Measurements from ENCODE around the gene KLF15.
A peak's percentile ranks its signal among the peaks of the same experiment; 100 is the strongest.

Gene KLF15

DNA sequence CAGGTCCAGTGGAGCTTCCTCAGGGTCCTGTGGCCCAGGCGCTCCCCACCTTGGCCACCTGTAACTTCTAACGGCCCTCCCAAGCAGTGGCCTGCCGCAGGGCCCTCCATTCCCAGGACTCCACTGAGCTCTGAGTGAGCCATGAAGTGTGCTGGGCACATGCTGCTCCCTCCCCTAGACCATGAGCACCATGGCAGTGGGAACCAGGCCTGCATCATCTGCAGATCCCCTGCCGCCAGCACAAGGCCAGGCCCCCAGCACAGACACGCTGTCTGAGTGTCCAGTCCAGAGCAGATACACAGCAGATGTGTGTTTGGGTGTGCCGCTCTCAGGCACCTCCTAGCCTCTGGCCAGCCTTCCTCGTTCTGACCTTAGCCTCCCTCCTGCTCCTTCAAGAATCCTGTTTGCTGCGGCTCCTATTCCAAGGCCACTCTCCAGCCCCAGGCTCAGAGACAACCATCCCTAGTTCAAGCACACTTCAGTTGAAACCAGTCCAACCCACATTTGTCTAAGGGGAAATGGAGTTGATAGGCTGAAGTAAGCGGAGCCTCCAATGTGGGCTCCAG, 7.0 kb upstream of the KLF15 start:
- Histone ChIP-seq H3K4me1 (ENCODE audit: control extremely low read depth in 1 of 4, control insufficient read depth in 4 of 4, insufficient read depth in 4 of 4, low read length in 3 of 4) (no peaks in the 10 kb centered on the region), H3K27ac (ENCODE audit: insufficient read depth in 1 of 2, low read depth in 1 of 2, low read length in 2 of 2, poor library complexity in 1 of 2, severe bottlenecking in 2 of 2) (no peak overlapping the region), H3K4me3 (ENCODE audit: control insufficient read depth in 1 of 7, extremely low read depth in 1 of 7, insufficient read depth in 4 of 7, low read depth in 2 of 7, low read length in 6 of 7) (no peak overlapping the region), H3K27me3 (replicated peaks in 2 of 5; ENCODE audit: control insufficient read depth in 4 of 5, insufficient read depth in 5 of 5, low read length in 4 of 5) (peaks cover 4 to 36% (median 11%) of the 10 kb centered on the region in 5 experiments), H3K36me3 (ENCODE audit: control insufficient read depth in 4 of 4, insufficient read depth in 4 of 4, low read length in 3 of 4) (no peaks in the 10 kb centered on the region), H3K9me3 (ENCODE audit: control extremely low read depth in 1 of 5, control insufficient read depth in 4 of 5, insufficient read depth in 2 of 5, low read depth in 1 of 5, low read length in 4 of 5) (peaks cover 0 to 4% (median 0%) of the 10 kb centered on the region in 5 experiments)
- ChIA-PET POLR2A (no interaction called here), CTCF (interaction anchor here (1.1 to 1.5 kb wide), 2 partner anchors 10 to 16 kb away, joined by 3 read pairs; no protein-coding TSS in a partner anchor)
- DNase-seq: no peak
- 98% methylated on average over 8 of the region's 9 CpGs for WGBS (ENCODE audit: insufficient coverage)

DNA sequence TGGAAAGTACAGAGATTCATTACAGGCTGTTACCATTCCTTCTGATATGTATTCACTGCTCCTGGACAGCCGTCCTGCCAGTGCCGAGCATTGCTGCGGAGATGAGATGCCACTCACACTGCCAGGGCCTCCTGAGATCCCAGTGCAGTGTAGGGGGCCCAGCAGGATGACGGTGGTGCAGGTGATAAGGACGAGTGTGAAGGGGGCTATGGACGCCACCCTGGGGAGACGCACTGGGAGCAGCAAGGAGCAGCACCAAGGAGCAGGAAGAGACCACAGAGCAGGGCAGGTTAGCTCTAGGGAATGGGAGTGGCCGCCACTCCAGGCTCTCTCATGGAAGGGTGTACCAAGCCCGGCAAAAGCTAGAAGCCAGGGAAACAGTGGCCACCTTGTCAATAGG, 4.0 kb upstream of the KLF15 start:
- Histone ChIP-seq H3K27me3 (replicated peaks in 2 of 5; ENCODE audit: control insufficient read depth in 4 of 5, insufficient read depth in 5 of 5, low read length in 4 of 5) (peaks cover 10 to 63% (median 27%) of the 10 kb centered on the region in 5 experiments), H3K4me3 (ENCODE audit: control insufficient read depth in 1 of 7, extremely low read depth in 1 of 7, insufficient read depth in 4 of 7, low read depth in 2 of 7, low read length in 6 of 7) (no peak overlapping the region), H3K4me1 (ENCODE audit: control extremely low read depth in 1 of 4, control insufficient read depth in 4 of 4, insufficient read depth in 4 of 4, low read length in 3 of 4) (peaks cover 0 to 14% (median 14%) of the 10 kb centered on the region in 4 experiments), H3K27ac (ENCODE audit: insufficient read depth in 1 of 2, low read depth in 1 of 2, low read length in 2 of 2, poor library complexity in 1 of 2, severe bottlenecking in 2 of 2) (no peak overlapping the region), H3K9me3 (ENCODE audit: control extremely low read depth in 1 of 5, control insufficient read depth in 4 of 5, insufficient read depth in 2 of 5, low read depth in 1 of 5, low read length in 4 of 5) (peaks cover 0 to 10% (median 2%) of the 10 kb centered on the region in 5 experiments), H3K36me3 (ENCODE audit: control insufficient read depth in 4 of 4, insufficient read depth in 4 of 4, low read length in 3 of 4) (no peaks in the 10 kb centered on the region)
- CTCF ChIA-PET: no interaction called here
- POLR2A ChIA-PET: no interaction called here
- WGBS (ENCODE audit: insufficient coverage): 92% methylated on average over 9 of the region's 9 CpGs
- no peak for DNase-seq

DNA sequence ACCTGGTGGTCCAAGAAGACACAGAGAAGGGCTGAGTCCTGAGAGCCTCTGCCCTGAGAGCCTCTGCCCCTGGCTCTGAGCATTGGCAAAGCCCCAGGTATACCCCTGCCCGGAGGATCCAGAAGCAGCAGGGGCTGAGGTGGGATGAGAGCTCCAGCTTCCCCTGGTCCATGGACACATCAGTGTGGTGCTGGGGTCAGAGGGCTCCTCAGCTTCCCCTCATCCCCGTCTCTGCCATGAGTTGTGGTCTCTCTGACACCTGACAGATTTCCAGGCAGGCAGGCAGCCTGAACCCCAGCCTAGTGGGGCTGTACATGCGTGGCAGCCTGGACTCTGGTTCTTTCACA, 3.5 kb upstream of the KLF15 start:
- Histone ChIP-seq H3K4me3 (ENCODE audit: control insufficient read depth in 1 of 7, extremely low read depth in 1 of 7, insufficient read depth in 4 of 7, low read depth in 2 of 7, low read length in 6 of 7) (no peak overlapping the region), H3K27ac (ENCODE audit: insufficient read depth in 1 of 2, low read depth in 1 of 2, low read length in 2 of 2, poor library complexity in 1 of 2, severe bottlenecking in 2 of 2) (no peak overlapping the region), H3K9me3 (ENCODE audit: control extremely low read depth in 1 of 5, control insufficient read depth in 4 of 5, insufficient read depth in 2 of 5, low read depth in 1 of 5, low read length in 4 of 5) (peaks cover 0 to 10% (median 2%) of the 10 kb centered on the region in 5 experiments), H3K4me1 (ENCODE audit: control extremely low read depth in 1 of 4, control insufficient read depth in 4 of 4, insufficient read depth in 4 of 4, low read length in 3 of 4) (peaks cover 0 to 19% (median 17%) of the 10 kb centered on the region in 4 experiments), H3K27me3 (replicated peaks in 2 of 5; ENCODE audit: control insufficient read depth in 4 of 5, insufficient read depth in 5 of 5, low read length in 4 of 5) (peaks cover 10 to 68% (median 30%) of the 10 kb centered on the region in 5 experiments), H3K36me3 (ENCODE audit: control insufficient read depth in 4 of 4, insufficient read depth in 4 of 4, low read length in 3 of 4) (no peaks in the 10 kb centered on the region)
- no peak for DNase-seq
- ChIA-PET CTCF (no interaction called here), POLR2A (no interaction called here)
- 79% methylated on average over 3 of the region's 3 CpGs for WGBS (ENCODE audit: insufficient coverage)

DNA sequence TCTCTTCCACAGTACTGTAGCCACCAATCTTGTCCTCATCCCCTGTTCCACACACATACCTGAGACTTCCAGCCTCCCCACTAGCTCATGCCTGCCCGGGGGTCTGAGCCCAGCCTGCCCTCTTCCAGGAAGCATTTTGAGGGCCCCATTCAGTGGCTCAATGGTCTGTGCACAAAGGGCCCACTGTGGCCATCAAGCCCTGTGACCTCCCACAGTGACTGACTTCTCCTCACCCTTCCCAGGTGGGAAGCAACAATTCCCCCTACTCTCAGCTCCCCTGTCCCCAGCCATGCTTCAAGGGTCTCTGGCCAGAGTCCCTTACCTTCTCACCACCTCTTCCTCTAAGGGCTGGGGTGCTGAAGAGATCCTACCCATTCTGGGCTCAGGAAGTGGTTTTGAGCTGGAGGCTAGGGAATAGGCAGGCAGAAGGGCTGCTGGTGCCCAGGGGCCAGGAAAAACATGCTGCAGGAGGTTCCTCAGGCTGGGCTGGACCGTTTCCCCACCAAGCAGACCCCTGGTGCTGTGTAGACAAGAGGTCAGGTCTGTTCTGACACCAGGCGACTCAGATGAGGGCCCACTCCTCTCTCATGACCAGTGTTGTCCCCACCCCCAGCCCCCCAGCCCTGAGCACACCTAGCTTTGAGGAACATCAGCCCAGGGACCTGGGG, 3.0 kb upstream of the KLF15 start:
- H3K27me3 ChIP-seq (replicated peaks in 2 of 5; ENCODE audit: control insufficient read depth in 4 of 5, insufficient read depth in 5 of 5, low read length in 4 of 5): peaks cover 10 to 73% (median 35%) of the 10 kb centered on the region in 5 experiments
- CTCF ChIA-PET: no interaction called here
- WGBS (ENCODE audit: insufficient coverage): 67% methylated on average over 1 of the region's 3 CpGs

DNA sequence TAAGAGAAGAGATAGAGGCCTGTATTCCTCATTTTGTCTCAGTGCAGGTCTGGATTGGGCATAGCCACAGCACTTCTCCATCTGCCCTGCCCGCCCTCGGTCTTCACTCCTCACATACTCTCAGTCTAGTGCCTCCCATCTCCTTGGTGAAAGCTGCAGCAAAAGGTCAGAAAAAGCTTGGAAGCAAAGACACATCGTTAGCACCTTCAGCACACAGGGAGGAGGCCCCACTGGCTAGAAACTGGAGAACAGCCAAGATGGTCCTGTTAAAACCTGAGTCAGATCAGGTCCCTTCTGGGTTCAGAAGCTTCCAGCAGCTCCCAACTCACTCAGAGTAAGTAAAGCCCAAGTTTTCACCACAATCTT, 1.6 kb upstream of the KLF15 start:
- ChIA-PET POLR2A (no interaction called here), CTCF (no interaction called here)
- H3K4me1 ChIP-seq (ENCODE audit: control extremely low read depth in 1 of 4, control insufficient read depth in 4 of 4, insufficient read depth in 4 of 4, low read length in 3 of 4): peaks cover 0 to 22% (median 18%) of the 10 kb centered on the region in 4 experiments
- peaks cover 0 to 10% (median 2%) of the 10 kb centered on the region in 5 experiments for H3K9me3 ChIP-seq (ENCODE audit: control extremely low read depth in 1 of 5, control insufficient read depth in 4 of 5, insufficient read depth in 2 of 5, low read depth in 1 of 5, low read length in 4 of 5)
- H3K27me3 ChIP-seq (replicated peaks in 2 of 5; ENCODE audit: control insufficient read depth in 4 of 5, insufficient read depth in 5 of 5, low read length in 4 of 5): peaks cover 10 to 87% (median 39%) of the 10 kb centered on the region in 5 experiments
- H3K27ac ChIP-seq (ENCODE audit: insufficient read depth in 1 of 2, low read depth in 1 of 2, low read length in 2 of 2, poor library complexity in 1 of 2, severe bottlenecking in 2 of 2): no peak overlapping the region
- WGBS (ENCODE audit: insufficient coverage): 90% methylated on average over 3 of the region's 3 CpGs
- H3K36me3 ChIP-seq (ENCODE audit: control insufficient read depth in 4 of 4, insufficient read depth in 4 of 4, low read length in 3 of 4): no peaks in the 10 kb centered on the region
- H3K4me3 ChIP-seq (ENCODE audit: control insufficient read depth in 1 of 7, extremely low read depth in 1 of 7, insufficient read depth in 4 of 7, low read depth in 2 of 7, low read length in 6 of 7): no peak overlapping the region
- no peak for DNase-seq

More for the DNA sequence above, 3.0 kb upstream of the KLF15 start:
- DNase-seq: no peak
- Histone ChIP-seq H3K27ac (ENCODE audit: insufficient read depth in 1 of 2, low read depth in 1 of 2, low read length in 2 of 2, poor library complexity in 1 of 2, severe bottlenecking in 2 of 2) (no peak overlapping the region), H3K36me3 (ENCODE audit: control insufficient read depth in 4 of 4, insufficient read depth in 4 of 4, low read length in 3 of 4) (no peaks in the 10 kb centered on the region), H3K9me3 (ENCODE audit: control extremely low read depth in 1 of 5, control insufficient read depth in 4 of 5, insufficient read depth in 2 of 5, low read depth in 1 of 5, low read length in 4 of 5) (peaks cover 0 to 10% (median 2%) of the 10 kb centered on the region in 5 experiments), H3K4me3 (ENCODE audit: control insufficient read depth in 1 of 7, extremely low read depth in 1 of 7, insufficient read depth in 4 of 7, low read depth in 2 of 7, low read length in 6 of 7) (no peak overlapping the region), H3K4me1 (ENCODE audit: control extremely low read depth in 1 of 4, control insufficient read depth in 4 of 4, insufficient read depth in 4 of 4, low read length in 3 of 4) (peaks cover 0 to 22% (median 18%) of the 10 kb centered on the region in 4 experiments)
- POLR2A ChIA-PET: no interaction called here

DNA sequence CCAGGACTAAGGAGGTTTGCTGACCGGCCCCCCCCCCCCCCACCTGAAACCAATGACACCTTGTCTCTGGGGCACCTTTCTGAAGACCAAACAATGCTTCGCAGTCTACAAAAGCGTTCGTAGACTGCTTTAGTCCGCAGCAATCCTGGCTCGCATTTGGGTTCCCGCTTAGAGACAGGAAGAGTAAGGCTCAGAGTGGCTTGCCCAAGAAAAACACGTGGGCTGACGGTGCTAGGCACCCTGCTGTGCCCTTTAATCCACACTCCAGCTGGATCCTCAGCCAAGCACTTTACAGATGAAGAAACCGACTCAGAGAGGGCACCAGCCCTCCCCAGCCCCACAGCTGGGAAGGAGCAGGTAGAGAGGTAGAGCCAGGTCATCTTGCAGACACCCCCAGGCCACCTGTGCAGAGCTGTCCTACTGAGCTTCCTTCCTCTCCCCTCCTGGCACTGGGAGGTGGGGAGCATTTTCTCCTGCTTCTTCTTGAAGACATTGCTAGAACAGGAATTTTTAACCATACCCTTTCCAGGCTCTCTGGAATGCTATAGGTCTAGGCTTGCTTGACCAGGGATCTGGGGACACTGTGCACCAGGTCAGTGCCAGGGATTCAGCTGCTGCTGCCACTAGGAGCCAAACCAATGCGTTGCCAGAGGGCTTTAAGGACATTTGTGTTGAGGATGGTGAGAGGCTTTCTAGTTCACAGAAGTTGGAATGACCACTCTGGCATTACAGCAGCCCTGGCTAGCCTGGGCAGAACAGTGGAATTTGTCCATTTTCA, 1.0 kb upstream of the KLF15 start:
- no peak overlapping the region for H3K27ac ChIP-seq (ENCODE audit: insufficient read depth in 1 of 2, low read depth in 1 of 2, low read length in 2 of 2, poor library complexity in 1 of 2, severe bottlenecking in 2 of 2)
- 8% methylated on average over 9 of the region's 11 CpGs for WGBS (ENCODE audit: insufficient coverage)
- peaks cover 0 to 22% (median 18%) of the 10 kb centered on the region in 4 experiments for H3K4me1 ChIP-seq (ENCODE audit: control extremely low read depth in 1 of 4, control insufficient read depth in 4 of 4, insufficient read depth in 4 of 4, low read length in 3 of 4)
- peak overlapping the region in 2 of 7 experiments; percentile 65 to 70 for H3K4me3 ChIP-seq (ENCODE audit: control insufficient read depth in 1 of 7, extremely low read depth in 1 of 7, insufficient read depth in 4 of 7, low read depth in 2 of 7, low read length in 6 of 7)
- no peaks in the 10 kb centered on the region for H3K36me3 ChIP-seq (ENCODE audit: control insufficient read depth in 4 of 4, insufficient read depth in 4 of 4, low read length in 3 of 4)
- no peak for DNase-seq
- ChIA-PET POLR2A (no interaction called here), CTCF (interaction anchor here (1.5 kb wide), 1 partner anchor 32 kb away, joined by 3 read pairs; no protein-coding TSS in a partner anchor)
- peaks cover 10 to 85% (median 38%) of the 10 kb centered on the region in 5 experiments for H3K27me3 ChIP-seq (replicated peaks in 2 of 5; ENCODE audit: control insufficient read depth in 4 of 5, insufficient read depth in 5 of 5, low read length in 4 of 5)
- peaks cover 0 to 10% (median 2%) of the 10 kb centered on the region in 5 experiments for H3K9me3 ChIP-seq (ENCODE audit: control extremely low read depth in 1 of 5, control insufficient read depth in 4 of 5, insufficient read depth in 2 of 5, low read depth in 1 of 5, low read length in 4 of 5)

Data from common myeloid progenitor, CD34-positive (primary cell).